Osteocyte (in vitro differentiated cells): ENCODE data around the gene EPHB2. TPM values are rescaled to one million over a fixed set of nuclear protein-coding genes. Genes with fewer than 3 reads are reported as not detected.
"Not testable (repeated sequence)": the region's sequence is repeated elsewhere in the genome, so short reads cannot be mapped to it uniquely, and the experiment has no call there.

Experiments
- DNase-seq: peaks from one replicate; pipeline ENCODE4 v3.0.0; 2021; ENCODE audit warnings: mixed read lengths; ENCODE audit not compliant: unreplicated experiment; ENCODE audit errors: extremely low spot score
- H3K27ac Mint-ChIP-seq: one replicate; pipeline ENCODE4 v1.8.0; 2021; ENCODE audit warnings: mild to moderate bottlenecking, mixed read lengths; ENCODE audit not compliant: unreplicated experiment
- H3K27me3 Mint-ChIP-seq: one replicate; pipeline ENCODE4 v1.8.0; 2021; ENCODE audit warnings: mixed read lengths; ENCODE audit not compliant: unreplicated experiment
- H3K36me3 Mint-ChIP-seq: one replicate; pipeline ENCODE4 v1.8.0; 2021; ENCODE audit warnings: mixed read lengths; ENCODE audit not compliant: unreplicated experiment
- H3K4me1 Mint-ChIP-seq: one replicate; pipeline ENCODE4 v1.8.0; 2021; ENCODE audit warnings: mixed read lengths; ENCODE audit not compliant: unreplicated experiment
- H3K4me3 Mint-ChIP-seq: one replicate; pipeline ENCODE4 v1.8.0; 2021; ENCODE audit warnings: mild to moderate bottlenecking, moderate library complexity, mixed read lengths; ENCODE audit not compliant: unreplicated experiment
- H3K9me3 Mint-ChIP-seq: one replicate; pipeline ENCODE4 v1.8.0; 2021; ENCODE audit warnings: mixed read lengths; ENCODE audit not compliant: unreplicated experiment
- total RNA-seq: library from RNA; stranded (reverse); gene quantifications from 2 replicates; pipeline ENCODE4 v1.2.1, GENCODE V29; 2021
- TF ChIP-seq, protein P1 (sequence below): fragments of 200-600 bp; sonication (generic); IDR thresholded peaks from 2 replicates; pipeline ENCODE4 v1.5.0; 2021; ENCODE audit warnings: antibody characterized with exemption, mild to moderate bottlenecking, moderate library complexity

The EPHB2 gene
- total RNA-seq, 1 donor from 2014 or later = 32.5 TPM

DNA sequence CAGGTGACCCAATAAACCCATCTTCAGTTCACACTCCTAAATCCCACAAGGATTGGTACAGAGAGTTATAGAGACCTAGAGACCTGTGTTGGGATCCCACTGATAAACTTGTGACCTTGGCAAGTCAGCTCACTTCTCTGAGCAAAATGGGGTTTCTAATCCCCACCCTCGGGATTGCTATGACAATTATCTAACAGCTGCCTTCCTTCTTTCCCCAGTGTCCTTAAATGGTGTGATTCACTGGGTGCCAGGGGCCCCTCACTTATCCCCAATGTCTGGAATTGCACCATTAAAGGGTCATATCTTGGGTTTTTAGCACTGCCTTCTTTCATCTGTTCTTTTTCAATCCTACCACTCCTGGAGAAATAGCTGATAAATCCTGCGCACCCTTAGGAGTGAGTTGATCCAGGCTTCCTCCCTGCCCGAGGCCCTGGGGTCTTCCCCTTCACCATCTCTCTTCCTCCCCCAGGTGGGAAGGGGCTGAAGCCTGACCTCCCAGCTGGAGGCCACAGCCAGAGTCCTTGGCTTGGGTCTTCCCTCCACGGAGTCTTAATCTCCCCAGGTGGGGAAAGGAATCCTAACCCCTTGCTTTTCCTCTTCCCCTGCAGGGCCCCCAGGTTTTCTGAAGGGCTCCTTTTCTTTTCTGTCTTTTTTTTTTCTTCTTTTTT, 222.3 kb downstream of the EPHB2 start:
- Mint-ChIP-seq H3K4me3 (no peak overlapping the region), H3K27me3 (peaks cover 40% of the 10 kb centered on the region), H3K36me3 (no peaks in the 10 kb centered on the region), H3K4me1 (no peaks in the 10 kb centered on the region), H3K27ac (no peak overlapping the region), H3K9me3 (peaks cover 10% of the 10 kb centered on the region)
- no peak for DNase-seq
- TF ChIP-seq, protein P1, sequence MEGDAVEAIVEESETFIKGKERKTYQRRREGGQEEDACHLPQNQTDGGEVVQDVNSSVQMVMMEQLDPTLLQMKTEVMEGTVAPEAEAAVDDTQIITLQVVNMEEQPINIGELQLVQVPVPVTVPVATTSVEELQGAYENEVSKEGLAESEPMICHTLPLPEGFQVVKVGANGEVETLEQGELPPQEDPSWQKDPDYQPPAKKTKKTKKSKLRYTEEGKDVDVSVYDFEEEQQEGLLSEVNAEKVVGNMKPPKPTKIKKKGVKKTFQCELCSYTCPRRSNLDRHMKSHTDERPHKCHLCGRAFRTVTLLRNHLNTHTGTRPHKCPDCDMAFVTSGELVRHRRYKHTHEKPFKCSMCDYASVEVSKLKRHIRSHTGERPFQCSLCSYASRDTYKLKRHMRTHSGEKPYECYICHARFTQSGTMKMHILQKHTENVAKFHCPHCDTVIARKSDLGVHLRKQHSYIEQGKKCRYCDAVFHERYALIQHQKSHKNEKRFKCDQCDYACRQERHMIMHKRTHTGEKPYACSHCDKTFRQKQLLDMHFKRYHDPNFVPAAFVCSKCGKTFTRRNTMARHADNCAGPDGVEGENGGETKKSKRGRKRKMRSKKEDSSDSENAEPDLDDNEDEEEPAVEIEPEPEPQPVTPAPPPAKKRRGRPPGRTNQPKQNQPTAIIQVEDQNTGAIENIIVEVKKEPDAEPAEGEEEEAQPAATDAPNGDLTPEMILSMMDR = no peak

GRCh38 chr1:22935433-22935832, 224.8 kb downstream of the EPHB2 start:
- TF ChIP-seq, protein P1 = no peak
- peaks cover 3% of the 10 kb centered on the region for H3K36me3 Mint-ChIP-seq
- no peak overlapping the region for H3K27ac Mint-ChIP-seq
- DNase-seq = no peak
- H3K4me1 Mint-ChIP-seq = no peaks in the 10 kb centered on the region
- peaks cover 13% of the 10 kb centered on the region for H3K9me3 Mint-ChIP-seq
- no peak overlapping the region for H3K4me3 Mint-ChIP-seq
- peaks cover 27% of the 10 kb centered on the region for H3K27me3 Mint-ChIP-seq

DNA sequence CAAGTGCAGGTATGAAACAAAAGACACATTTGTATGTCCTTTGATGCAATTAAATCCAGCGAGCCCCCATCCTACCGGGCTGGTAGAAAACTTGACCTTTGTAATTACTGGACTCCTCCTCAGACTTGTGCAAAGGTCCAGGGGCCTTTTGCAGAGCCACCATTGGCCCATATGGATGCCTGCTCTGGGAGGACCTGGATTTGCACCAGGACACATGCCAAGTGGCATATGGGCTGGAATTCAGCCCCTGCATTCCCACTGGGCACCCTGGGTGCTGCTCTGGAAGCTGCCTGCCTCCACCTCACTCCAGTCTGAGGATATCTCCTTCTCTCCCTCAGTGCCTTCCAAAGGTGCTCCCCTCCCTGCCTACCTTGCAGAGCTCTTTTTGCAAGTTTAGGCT, 226.0 kb downstream of the EPHB2 start:
- Mint-ChIP-seq H3K9me3 (peaks cover 20% of the 10 kb centered on the region), H3K4me3 (no peak overlapping the region), H3K27me3 (peaks cover 38% of the 10 kb centered on the region), H3K36me3 (peaks cover 4% of the 10 kb centered on the region), H3K27ac (no peak overlapping the region), H3K4me1 (no peaks in the 10 kb centered on the region)
- TF ChIP-seq, protein P1 = no peak
- DNase-seq = no peak

DNA sequence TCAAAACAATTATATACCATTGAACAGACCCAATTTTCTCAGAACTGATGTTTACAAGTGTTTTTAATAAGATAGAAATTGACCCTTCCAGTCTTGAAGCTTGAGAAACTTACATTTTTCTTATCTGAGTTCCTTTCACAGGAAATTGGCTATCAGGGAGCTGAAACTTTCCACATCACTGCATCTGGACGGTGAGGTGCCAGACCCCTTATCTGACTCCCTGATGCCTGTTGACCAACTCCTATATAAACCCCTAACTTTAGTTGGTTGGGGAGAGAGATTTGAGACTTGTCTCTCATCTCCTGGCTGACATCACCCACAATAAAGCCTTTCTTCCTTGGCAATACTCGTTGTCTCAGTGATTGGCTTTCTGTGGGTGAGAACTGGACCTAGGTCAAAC, 230.6 kb downstream of the EPHB2 start:
- Mint-ChIP-seq H3K9me3 (peaks cover 10% of the 10 kb centered on the region), H3K4me1 (no peaks in the 10 kb centered on the region), H3K27me3 (peaks cover 52% of the 10 kb centered on the region), H3K36me3 (peaks cover 4% of the 10 kb centered on the region), H3K27ac (no peak overlapping the region), H3K4me3 (no peak overlapping the region)
- DNase-seq = no peak
- TF ChIP-seq, protein P1 = no peak

- Mint-ChIP-seq H3K4me1 (no peaks in the 10 kb centered on the region), H3K9me3 (peaks cover 10% of the 10 kb centered on the region), H3K27ac (no peak overlapping the region), H3K36me3 (peaks cover 4% of the 10 kb centered on the region), H3K27me3 (peaks cover 77% of the 10 kb centered on the region), H3K4me3 (no peak overlapping the region)
- TF ChIP-seq, protein P1 = no peak
- no peak for DNase-seq
Measured at GRCh38 chr1:22944346-22945055, 233.9 kb downstream of the EPHB2 start.

DNA sequence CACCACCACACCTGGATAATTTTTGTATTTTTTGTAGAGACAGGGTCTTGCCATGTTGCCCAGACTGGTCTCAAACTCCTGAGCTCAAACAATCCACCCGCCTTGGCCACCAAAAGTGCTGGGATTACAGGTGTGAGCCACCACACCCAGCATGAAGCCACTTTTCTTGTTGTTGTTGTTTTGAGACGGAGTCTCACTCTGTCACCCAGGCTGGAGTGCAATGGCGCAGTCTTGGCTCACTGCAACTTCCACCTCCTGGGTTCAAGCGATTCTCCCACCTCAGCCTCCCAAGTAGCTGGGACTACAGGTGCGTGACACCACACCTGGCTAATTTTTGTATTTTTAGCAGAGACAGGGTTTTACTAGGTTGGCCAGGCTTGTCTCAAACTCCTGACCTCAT, 234.5 kb downstream of the EPHB2 start:
- H3K4me1 Mint-ChIP-seq, DNase-seq, H3K27ac Mint-ChIP-seq, H3K36me3 Mint-ChIP-seq, H3K4me3 Mint-ChIP-seq: not testable (repeated sequence)
- Mint-ChIP-seq H3K27me3 (peaks cover 82% of the 10 kb centered on the region), H3K9me3 (peaks cover 10% of the 10 kb centered on the region)
